ACC112 (cell line): ENCODE data around the gene IQUB.

Experiments used
- H2AFZ ChIP-seq: fragments of 200-600 bp; sonication (generic); one replicate; pipeline ENCODE4 v1.6.0; 2017; ENCODE audit warnings: antibody characterized with exemption, low read length; ENCODE audit not compliant: unreplicated experiment
- H3K27ac ChIP-seq: fragments of 200-600 bp; sonication (generic); 2 replicates; pipeline ENCODE4 v1.5.1; 2014; ENCODE audit warnings: low read depth, mild to moderate bottlenecking, antibody characterized with exemption, low read length, moderate library complexity
- H3K27me3 ChIP-seq: fragments of 200-600 bp; sonication (generic); 2 replicates; pipeline ENCODE4 v1.6.1; 2014; ENCODE audit warnings: mild to moderate bottlenecking, antibody characterized with exemption, low read length, moderate library complexity, mixed read lengths; ENCODE audit not compliant: insufficient read depth
- H3K36me3 ChIP-seq: fragments of 200-600 bp; sonication (generic); 2 replicates; pipeline ENCODE4 v1.6.1; 2016; ENCODE audit warnings: mild to moderate bottlenecking, antibody characterized with exemption, low read length, moderate library complexity, mixed read lengths; ENCODE audit not compliant: insufficient read depth
- H3K4me1 ChIP-seq: fragments of 200-600 bp; sonication (generic); one replicate; pipeline ENCODE4 v1.6.1; 2016; ENCODE audit warnings: low read length, mixed read lengths; ENCODE audit not compliant: insufficient read depth, unreplicated experiment, control insufficient read depth
- H3K4me3 ChIP-seq: fragments of 200-600 bp; sonication (generic); 2 replicates; pipeline ENCODE4 v1.5.1; 2014; ENCODE audit warnings: mild to moderate bottlenecking, low read depth, low read length
- H3K79me2 ChIP-seq: fragments of 200-600 bp; sonication (generic); one replicate; pipeline ENCODE4 v1.6.0; 2016; ENCODE audit warnings: low read length; ENCODE audit not compliant: control insufficient read depth, unreplicated experiment, insufficient read depth

The IQUB gene

DNA sequence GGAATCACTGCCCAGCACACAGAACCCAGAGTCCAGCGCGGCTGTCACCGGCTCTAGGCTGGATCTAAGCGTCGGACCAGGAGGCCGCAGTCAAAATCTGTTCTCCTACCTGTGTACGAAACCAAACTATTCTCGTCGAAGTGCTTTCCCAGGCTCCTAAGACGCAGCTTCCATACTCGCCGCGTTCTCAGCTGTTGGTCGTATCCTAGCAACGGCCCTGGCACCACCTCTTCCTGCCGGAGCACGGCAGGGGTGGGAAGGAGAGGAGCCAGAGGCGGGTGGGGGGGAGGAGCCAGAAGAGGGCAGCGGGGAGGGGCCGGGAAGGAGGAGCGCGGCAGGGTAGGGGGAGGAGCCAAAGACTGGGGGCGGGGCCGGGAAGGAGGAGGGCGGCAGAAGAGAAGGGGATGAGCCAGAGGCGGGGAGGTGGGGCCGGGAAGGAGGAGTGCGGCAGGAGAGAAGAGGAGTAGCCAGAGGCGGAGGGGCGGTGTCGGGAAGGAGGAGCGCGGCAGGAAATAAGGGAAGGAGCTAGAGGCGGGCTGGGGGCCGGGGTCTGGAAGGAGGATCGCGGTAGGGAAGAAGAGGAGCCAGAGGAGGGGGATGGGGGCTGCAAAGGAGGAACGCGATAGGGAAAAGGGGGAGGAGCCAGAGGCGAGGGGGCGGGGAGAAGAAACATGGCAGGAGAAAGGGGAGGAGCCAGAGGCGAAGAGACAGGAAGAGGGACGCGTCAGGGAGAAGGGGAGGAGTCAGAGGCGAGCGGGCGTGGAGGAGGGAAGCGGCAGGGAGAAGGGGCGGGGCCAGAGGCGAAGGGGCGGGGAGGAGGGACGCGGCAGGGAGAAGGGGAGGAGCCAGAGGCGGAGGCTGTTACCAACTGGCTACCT lies at the start of gene IQUB:
TSS of gene IQUB (minus strand) at position 213 of the 878 bp plus-strand sequence. CDS start 22,255 bp downstream, outside the sequence.
- H3K27ac ChIP-seq = peak within 1 kb of the TSS; percentile 61
- no peaks in the 10 kb centered on the region for H3K79me2 ChIP-seq
- peak within 1 kb of the TSS; percentile 91 for H2AFZ ChIP-seq
- peaks cover 23% of the 10 kb centered on the region for H3K4me1 ChIP-seq
- H3K36me3 ChIP-seq = no peaks in the 10 kb centered on the region
- H3K4me3 ChIP-seq = peak within 1 kb of the TSS; percentile 84
- peaks cover 9% of the 10 kb centered on the region; the same call in 1 of the 2 replicates for H3K27me3 ChIP-seq

- H3K36me3 ChIP-seq = no peaks in the 10 kb centered on the region
- no peak overlapping the region for H3K27ac ChIP-seq
- H3K27me3 ChIP-seq = no peaks in the 10 kb centered on the region
- H3K4me3 ChIP-seq = no peak overlapping the region
- no peak overlapping the region for H2AFZ ChIP-seq
- no peaks in the 10 kb centered on the region for H3K79me2 ChIP-seq
- H3K4me1 ChIP-seq = no peaks in the 10 kb centered on the region
Observed at GRCh38 chr7:123583821-123584220, 49.4 kb upstream of the IQUB start.

DNA sequence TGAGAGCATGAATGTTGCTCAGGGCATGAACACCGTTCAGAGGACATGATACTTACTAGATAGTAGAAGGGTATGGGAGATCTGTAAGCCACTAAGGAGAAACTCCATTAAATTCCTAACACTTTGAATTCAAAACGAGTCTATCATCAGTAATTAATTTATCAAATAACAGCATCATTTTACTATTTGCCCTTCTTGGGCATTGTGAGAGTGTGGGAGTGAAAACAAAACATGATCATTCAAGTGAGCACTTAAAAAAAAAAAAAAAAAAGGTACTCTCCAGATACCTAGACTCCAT lies 46.7 kb upstream of the IQUB start:
- Histone ChIP-seq H3K4me3 (0 out of 2 replicates have a peak overlapping the region, but pooled peaks have one; percentile 16), H3K36me3 (no peaks in the 10 kb centered on the region), H3K4me1 (no peaks in the 10 kb centered on the region), H3K79me2 (no peaks in the 10 kb centered on the region), H3K27ac (no peak overlapping the region), H3K27me3 (no peaks in the 10 kb centered on the region), H2AFZ (peak overlapping the region; percentile 51)

GRCh38 chr7:123580406-123581161 lies 46.2 kb upstream of the IQUB start:
- 0 out of 2 replicates have a peak overlapping the region, but pooled peaks have one; percentile 16 for H3K4me3 ChIP-seq
- H3K36me3 ChIP-seq = no peaks in the 10 kb centered on the region
- no peak overlapping the region for H3K27ac ChIP-seq
- H3K79me2 ChIP-seq = no peaks in the 10 kb centered on the region
- no peaks in the 10 kb centered on the region for H3K4me1 ChIP-seq
- H3K27me3 ChIP-seq = no peaks in the 10 kb centered on the region
- H2AFZ ChIP-seq = peak overlapping the region; percentile 51

DNA sequence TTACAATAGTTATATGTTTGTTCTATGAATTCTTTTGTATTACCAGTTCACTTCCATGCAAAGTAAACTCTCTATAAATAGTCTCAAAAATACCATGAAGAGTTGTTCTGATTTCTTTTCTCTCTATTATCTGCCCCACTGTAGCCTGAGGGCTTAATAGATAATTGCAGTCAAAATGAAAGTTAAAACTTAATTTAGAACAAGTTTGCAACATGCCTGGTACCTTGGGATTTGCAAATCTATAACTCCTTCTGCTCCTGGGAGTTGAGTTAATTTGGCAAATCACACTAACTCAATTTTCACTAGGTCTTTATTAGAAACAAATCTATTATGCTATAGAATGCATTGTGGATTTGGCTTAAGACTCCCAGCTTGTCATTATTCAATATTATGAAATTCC lies 45.0 kb upstream of the IQUB start:
- H3K27ac ChIP-seq = no peak overlapping the region
- H3K36me3 ChIP-seq = no peaks in the 10 kb centered on the region
- H3K4me3 ChIP-seq = no peak overlapping the region
- no peaks in the 10 kb centered on the region for H3K27me3 ChIP-seq
- H3K79me2 ChIP-seq = no peaks in the 10 kb centered on the region
- H2AFZ ChIP-seq = no peak overlapping the region
- no peaks in the 10 kb centered on the region for H3K4me1 ChIP-seq

GRCh38 chr7:123573896-123574467 lies 39.6 kb upstream of the IQUB start:
- Histone ChIP-seq H3K79me2 (no peaks in the 10 kb centered on the region), H3K27ac (no peak overlapping the region), H2AFZ (no peak overlapping the region), H3K4me1 (no peaks in the 10 kb centered on the region), H3K36me3 (no peaks in the 10 kb centered on the region), H3K27me3 (no peaks in the 10 kb centered on the region), H3K4me3 (no peak overlapping the region)

DNA sequence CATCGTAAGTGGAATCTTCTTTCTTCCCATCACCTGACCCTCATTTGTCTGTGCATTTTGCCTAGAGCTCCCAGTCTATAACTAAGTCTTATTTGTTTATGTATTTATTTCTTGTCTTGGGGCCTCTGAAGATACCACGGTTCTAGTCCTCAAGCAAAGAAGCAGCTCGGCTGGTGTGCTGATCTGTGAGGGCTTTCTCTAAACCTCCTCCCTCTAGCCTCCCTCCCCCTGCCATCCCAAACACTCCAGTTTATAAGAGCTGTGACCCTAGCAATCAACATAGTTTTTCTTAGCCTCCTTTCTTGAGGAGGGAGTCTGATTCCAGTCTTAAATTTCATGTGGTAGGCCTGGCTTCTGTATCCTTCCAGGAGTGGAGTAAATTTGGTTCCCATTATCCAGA lies 38.9 kb upstream of the IQUB start:
- Histone ChIP-seq H3K36me3 (no peaks in the 10 kb centered on the region), H3K4me1 (no peaks in the 10 kb centered on the region), H3K4me3 (no peak overlapping the region), H3K27ac (no peak overlapping the region), H3K79me2 (no peaks in the 10 kb centered on the region), H3K27me3 (no peaks in the 10 kb centered on the region), H2AFZ (peak overlapping the region; percentile 42)

- Histone ChIP-seq H2AFZ (no peak overlapping the region), H3K36me3 (no peaks in the 10 kb centered on the region), H3K4me1 (no peaks in the 10 kb centered on the region), H3K27ac (no peak overlapping the region), H3K4me3 (no peak overlapping the region), H3K27me3 (no peaks in the 10 kb centered on the region), H3K79me2 (no peaks in the 10 kb centered on the region)
Observed at GRCh38 chr7:123571684-123572083, 37.3 kb upstream of the IQUB start.

- Histone ChIP-seq H3K27me3 (no peaks in the 10 kb centered on the region), H3K79me2 (no peaks in the 10 kb centered on the region), H2AFZ (no peak overlapping the region), H3K27ac (no peak overlapping the region), H3K4me3 (no peak overlapping the region), H3K36me3 (no peaks in the 10 kb centered on the region), H3K4me1 (no peaks in the 10 kb centered on the region)
Observed at GRCh38 chr7:123571187-123571586, 36.8 kb upstream of the IQUB start.

DNA sequence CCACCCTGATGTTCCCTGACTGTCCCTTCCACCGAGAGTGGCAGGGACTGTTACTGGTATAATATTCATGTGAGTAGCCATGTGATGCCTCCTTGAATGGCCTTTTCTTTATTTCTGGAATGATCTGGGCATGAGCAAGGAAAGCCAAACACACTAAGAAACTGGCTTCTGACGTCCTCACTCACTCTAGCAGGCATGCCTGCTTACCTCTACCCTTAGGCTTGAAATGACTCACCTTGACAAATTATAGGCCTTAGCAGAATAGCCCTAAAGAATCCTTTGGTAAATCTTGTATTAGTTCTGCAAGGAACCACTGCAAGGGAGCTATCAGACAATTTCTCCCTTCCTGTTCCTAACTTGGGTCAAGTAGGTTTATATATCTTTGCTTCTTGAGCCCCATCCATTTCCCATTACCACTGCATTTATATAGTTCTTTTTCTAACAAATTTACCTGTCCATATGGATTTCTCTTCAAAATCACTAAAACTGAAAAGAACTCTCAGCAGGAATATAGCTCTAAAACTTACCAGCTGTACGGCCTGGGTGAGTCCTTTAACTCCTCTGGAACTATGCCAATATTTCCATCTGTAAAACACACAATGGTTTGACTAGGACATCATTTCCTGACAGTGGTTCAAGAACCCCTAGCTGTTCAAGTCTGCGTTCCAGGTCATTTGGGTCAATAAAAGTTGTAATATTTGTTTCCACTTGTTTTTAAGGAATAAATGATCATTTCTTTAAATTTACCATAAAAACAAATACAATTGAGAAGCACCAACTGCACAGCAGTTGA lies 36.2 kb upstream of the IQUB start:
- no peaks in the 10 kb centered on the region for H3K36me3 ChIP-seq
- no peaks in the 10 kb centered on the region for H3K27me3 ChIP-seq
- H3K4me1 ChIP-seq = no peaks in the 10 kb centered on the region
- no peak overlapping the region for H2AFZ ChIP-seq
- no peak overlapping the region for H3K27ac ChIP-seq
- no peaks in the 10 kb centered on the region for H3K79me2 ChIP-seq
- no peak overlapping the region for H3K4me3 ChIP-seq
